H1 (cell line): ENCODE measurements around the gene TPRN. TPM values are rescaled to one million over a fixed set of nuclear protein-coding genes. Genes with fewer than 3 reads are reported as not detected.
A peak's percentile ranks its signal among the peaks of the same experiment; 100 is the strongest.

Experiments used
- CTCF ChIA-PET: fragments of 300-600 bp; sonication (Branson Sonifier 250); formaldehyde crosslinking; loops from one replicate; lab custom pipeline; 2021; ENCODE audit not compliant: partially characterized antibody; lab: Charles Lee
- POLR2A ChIA-PET: fragments of 300-600 bp; sonication (Branson Sonifier 250); formaldehyde crosslinking; loops from one replicate; lab custom pipeline; 2021; ENCODE audit warnings: inconsistent platforms; ENCODE audit not compliant: partially characterized antibody; lab: Charles Lee
- DNase-seq, 2 experiments: peaks; one replicate each; pipeline versions ENCODE4 v3.0.0 to v3.0.0-alpha.2; 2010 to 2022; ENCODE audit warnings: low spot score in 2 of 2, low read depth in 1 of 2, mixed read lengths in 1 of 2
- FAIRE-seq: peaks from 2 replicates; lab custom pipeline; 2011; peaks lifted over from hg19 to GRCh38; lab: Jason Lieb, UNC
- H2AFZ ChIP-seq: 2 replicates; pipeline ENCODE4 v1.8.1; 2012; ENCODE audit warnings: low read length, inconsistent platforms
- H2AK5ac ChIP-seq: 2 replicates; pipeline ENCODE4 v1.6.1; 2013; ENCODE audit warnings: low read depth, low read length
- H2BK120ac ChIP-seq: replicated peaks from 2 replicates; pipeline ENCODE3; 2013; ENCODE audit warnings: low read depth, low read length, inconsistent platforms
- H2BK12ac ChIP-seq: 2 replicates; pipeline ENCODE4 v1.6.1; 2013; ENCODE audit warnings: low read depth, low read length
- H2BK15ac ChIP-seq: 2 replicates; pipeline ENCODE4 v1.6.1; 2013; ENCODE audit warnings: low read length
- H2BK20ac ChIP-seq: 2 replicates; pipeline ENCODE4 v1.6.1; 2013; ENCODE audit warnings: low read length
- H2BK5ac ChIP-seq: 2 replicates; pipeline ENCODE4 v1.6.1; 2013; ENCODE audit warnings: low read depth, low read length
- H3K14ac ChIP-seq: 2 replicates; pipeline ENCODE4 v1.6.1; 2013; ENCODE audit warnings: inconsistent platforms; ENCODE audit not compliant: insufficient read length
- H3K18ac ChIP-seq: 2 replicates; pipeline ENCODE4 v1.6.1; 2013; ENCODE audit warnings: low read length; ENCODE audit errors: extremely low read depth
- H3K23ac ChIP-seq: 2 replicates; pipeline ENCODE4 v1.6.1; 2013; ENCODE audit warnings: inconsistent platforms; ENCODE audit not compliant: insufficient read length
- H3K23me2 ChIP-seq: 2 replicates; pipeline ENCODE4 v1.6.1; 2013; ENCODE audit warnings: low read depth, low read length
- H3K27ac ChIP-seq: 2 replicates; pipeline ENCODE4 v1.6.1; 2011; ENCODE audit warnings: low read depth, low read length, inconsistent platforms
- H3K27me3 ChIP-seq, 4 experiments: replicated peaks in 1 of 4; 1 replicate in 1 of 4; 2 replicates in 3 of 4; pipeline versions ENCODE4 v1.6.1 to v1.8.1; 2011 to 2013; ENCODE audit warnings: low read length in 3 of 4, mild to moderate bottlenecking in 3 of 4, inconsistent platforms in 2 of 4, mixed read lengths in 2 of 4, moderate library complexity in 1 of 4; ENCODE audit not compliant: control insufficient read depth in 3 of 4, insufficient read depth in 3 of 4; ENCODE audit errors: extremely low read depth in 1 of 4
- H3K36me3 ChIP-seq, 4 experiments: 2 replicates each; pipeline versions ENCODE4 v1.6.1 to v1.8.1; 2011 to 2013; ENCODE audit warnings: mild to moderate bottlenecking in 4 of 4, low read length in 3 of 4, moderate library complexity in 2 of 4, control low read depth in 1 of 4, inconsistent platforms in 1 of 4; ENCODE audit not compliant: insufficient read depth in 4 of 4, control insufficient read depth in 2 of 4
- H3K4ac ChIP-seq: replicated peaks from 2 replicates; pipeline ENCODE3; 2013; ENCODE audit warnings: low read length, low read depth, mixed read lengths, inconsistent platforms; ENCODE audit not compliant: insufficient read length
- H3K4me1 ChIP-seq, 4 experiments: replicated peaks in 1 of 4; 1 replicate in 1 of 4; 2 replicates in 3 of 4; pipeline versions ENCODE4 v1.6.1 to v1.8.1; 2011 to 2013; ENCODE audit warnings: low read length in 3 of 4, inconsistent platforms in 2 of 4, mixed read lengths in 1 of 4; ENCODE audit not compliant: insufficient read depth in 4 of 4, control insufficient read depth in 3 of 4
- H3K4me2 ChIP-seq, 2 experiments: 2 replicates each; pipeline versions ENCODE4 v1.6.1 to v1.8.1; 2011 to 2013; ENCODE audit warnings: low read depth in 2 of 2, low read length in 2 of 2, control low read depth in 1 of 2, inconsistent platforms in 1 of 2, mild to moderate bottlenecking in 1 of 2; ENCODE audit not compliant: insufficient read depth in 1 of 2
- H3K4me3 ChIP-seq, 4 experiments: fragments of 200-600, 300-600 bp in 1 of 4; sonication (generic), shearing (Covaris generic), sonication (Bioruptor Twin) in 1 of 4; 2 replicates each; pipeline versions ENCODE4 v1.5.1 to v1.8.1; 2011 to 2016; ENCODE audit warnings: low read length in 4 of 4, low read depth in 3 of 4, control low read depth in 2 of 4, inconsistent platforms in 2 of 4, mild to moderate bottlenecking in 2 of 4, mixed read lengths in 1 of 4, moderate library complexity in 1 of 4; ENCODE audit not compliant: insufficient read depth in 2 of 4; ENCODE audit errors: extremely low read depth in 1 of 4
- H3K56ac ChIP-seq: replicated peaks from 2 replicates; pipeline ENCODE3; 2013; ENCODE audit warnings: low read depth, mild to moderate bottlenecking, mixed read lengths, low read length, inconsistent platforms; ENCODE audit not compliant: insufficient read length
- H3K79me1 ChIP-seq: 2 replicates; pipeline ENCODE4 v1.6.1; 2013; ENCODE audit warnings: low read depth, low read length, control low read depth
- H3K79me2 ChIP-seq, 2 experiments: 2 replicates each; pipeline versions ENCODE4 v1.6.1 to v1.8.1; 2012 to 2013; ENCODE audit warnings: low read length in 2 of 2, mild to moderate bottlenecking in 2 of 2, inconsistent platforms in 1 of 2; ENCODE audit not compliant: insufficient read depth in 2 of 2, control insufficient read depth in 1 of 2
- H3K9ac ChIP-seq, 4 experiments: replicated peaks in 1 of 4; 1 replicate in 1 of 4; 2 replicates in 3 of 4; pipeline versions ENCODE4 v1.6.1 to v1.8.1; 2011 to 2013; ENCODE audit warnings: low read depth in 3 of 4, low read length in 3 of 4, control low read depth in 2 of 4, mild to moderate bottlenecking in 2 of 4, moderate library complexity in 2 of 4, inconsistent platforms in 1 of 4; ENCODE audit errors: extremely low read depth in 1 of 4
- H3K9me3 ChIP-seq, 2 experiments: 2 replicates each; pipeline versions ENCODE4 v1.6.1 to v1.8.1; 2012 to 2013; ENCODE audit warnings: mild to moderate bottlenecking in 2 of 2, moderate library complexity in 2 of 2, control low read depth in 1 of 2, inconsistent platforms in 1 of 2, low read depth in 1 of 2, low read length in 1 of 2, mixed read lengths in 1 of 2; ENCODE audit not compliant: insufficient read depth in 2 of 2
- H4K20me1 ChIP-seq, 2 experiments: replicated peaks in 1 of 2; 2 replicates each; pipeline versions ENCODE3 to v1.8.1; 2011 to 2013; ENCODE audit warnings: inconsistent platforms in 2 of 2, low read length in 2 of 2, mild to moderate bottlenecking in 1 of 2; ENCODE audit not compliant: insufficient read depth in 2 of 2, control insufficient read depth in 1 of 2
- H4K5ac ChIP-seq: 2 replicates; pipeline ENCODE4 v1.6.1; 2013; ENCODE audit warnings: low read length, low read depth, mixed read lengths, inconsistent platforms; ENCODE audit not compliant: insufficient read length
- H4K8ac ChIP-seq: 2 replicates; pipeline ENCODE4 v1.8.0; 2013; ENCODE audit warnings: mild to moderate bottlenecking, moderate library complexity, low read length, inconsistent platforms; ENCODE audit not compliant: insufficient read depth; ENCODE audit errors: extremely low read depth
- H4K91ac ChIP-seq: replicated peaks from 2 replicates; pipeline ENCODE3; 2013; ENCODE audit warnings: low read length, mixed read lengths, inconsistent platforms; ENCODE audit not compliant: insufficient read length
- KDM5A ChIP-seq: fragments of 200-600 bp; IDR thresholded peaks from 2 replicates; pipeline ENCODE4 v1.7.1; 2012; ENCODE audit warnings: mild to moderate bottlenecking, low read length, inconsistent platforms, mixed read lengths
- WGBS, 2 experiments: shearing (Covaris generic) in 1 of 2; methylation state at CpG; one replicate each; pipeline versions ENCODE4 v1.1.6 to v1.1.7; 2013 to 2015; ENCODE audit warnings: low lambda C conversion rate in 2 of 2, mixed read lengths in 2 of 2, inconsistent platforms in 1 of 2, low coverage in 1 of 2, missing lambda C conversion rate in 1 of 2; ENCODE audit not compliant: insufficient replicate concordance in 2 of 2, insufficient coverage in 1 of 2, insufficient read length in 1 of 2; ENCODE audit errors: extremely low coverage in 1 of 2, missing lambda C conversion rate in 1 of 2; 5-methylcytosine and 5-hydroxymethylcytosine counted together
- polyA plus RNA-seq, 7 experiments: library from polyadenylated mRNA; depleted of rRNA in 3 of 7; stranded (reverse) in 5 of 7; unstranded in 2 of 7; fragments of >200 nt in 5 of 7; fragments of 200-250 nt in 2 of 7; gene quantifications; 1 replicate in 5 of 7; 2 replicates in 1 of 7; 4 replicates in 1 of 7; pipeline versions ENCODE4 v1.2.1 to v1.2.3, GENCODE V29; 2011 to 2013; ENCODE audit warnings: missing spikeins in 2 of 7, mixed read lengths in 2 of 7
- total RNA-seq: library from RNA; stranded (reverse); fragmentation: NEBNext Ultra II Directional; extraction: Animal tissue kit (Norgen Biotek cat#: 25700); gene quantifications from 2 replicates; pipeline ENCODE4 v1.2.1, GENCODE V29; 2021
- TF ChIP-seq, protein P1 (sequence below): IDR thresholded peaks from 2 replicates; pipeline ENCODE4 v1.6.1; 2012; ENCODE audit warnings: inconsistent platforms

The TPRN gene
- total and polyA plus RNA-seq, 2 of the 8 experiments (the other 6 are each of a cell fraction or from before 2014, with no cell fraction given) = 9.7 to 23.2 TPM

DNA sequence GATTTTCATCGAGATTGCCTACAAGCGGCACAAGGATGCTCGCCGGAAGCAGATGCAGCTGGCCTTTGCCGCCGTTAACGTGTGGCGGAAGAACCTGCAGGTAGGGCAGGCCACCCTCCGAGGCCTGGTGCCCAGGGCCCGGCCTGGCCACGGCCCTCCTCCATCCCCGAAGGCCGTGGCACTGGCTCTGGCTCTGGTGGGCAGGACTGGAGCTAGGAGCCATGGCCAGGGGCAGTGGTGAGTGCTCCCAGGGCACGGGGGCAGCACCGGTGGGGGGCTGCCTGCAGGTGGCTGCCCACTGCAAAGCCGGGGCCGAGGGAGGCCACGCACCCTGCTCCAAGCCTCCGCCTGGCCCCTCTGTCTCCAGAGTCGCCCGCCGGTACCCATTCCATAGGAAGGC, 36.7 kb downstream of the TPRN start:
- H3K27ac ChIP-seq = no peak overlapping the region
- H2BK5ac ChIP-seq = no peak overlapping the region; the same call in 1 of the 2 replicates
- peak overlapping the region; percentile 84 to 90; a peak in 3 of 4 replicates for H3K4me2 ChIP-seq
- H3K4me1 ChIP-seq = peaks cover 0 to 14% (median 9%) of the 10 kb centered on the region in 4 experiments; a peak in 6 of 7 replicates
- ChIA-PET CTCF (interaction anchor here (0.9 to 4.0 kb wide), 8 partner anchors 12 to 392 kb away, joined by 3 to 16 read pairs (median 6); partner anchors contain the start of gene CYSRT1), POLR2A (interaction anchor here (0.9 to 2.9 kb wide), 5 partner anchors 11 to 77 kb away, joined by 3 to 15 read pairs (median 7); partner anchors contain the start of gene TUBB4B)
- H2AK5ac ChIP-seq = no peak overlapping the region
- H2BK12ac ChIP-seq = 0 out of 2 replicates have a peak overlapping the region, but pooled peaks have one; percentile 9
- no peaks in the 10 kb centered on the region; a peak in 1 of 8 replicates for H3K36me3 ChIP-seq
- peak overlapping the region; percentile 30 for H4K91ac ChIP-seq
- H2AFZ ChIP-seq = no peak overlapping the region
- H3K23me2 ChIP-seq = peaks cover 11% of the 10 kb centered on the region; the same call in 1 of the 2 replicates
- no peak overlapping the region for H2BK15ac ChIP-seq
- FAIRE-seq (no peak), DNase-seq (no peak)
- no peak overlapping the region for H2BK20ac ChIP-seq
- H3K18ac ChIP-seq = no peak overlapping the region
- no peak overlapping the region for H3K14ac ChIP-seq
- no peak overlapping the region for H3K4ac ChIP-seq
- H3K9me3 ChIP-seq = no peaks in the 10 kb centered on the region
- H3K9ac ChIP-seq = no peak overlapping the region
- H3K23ac ChIP-seq = no peak overlapping the region
- H3K56ac ChIP-seq = no peak overlapping the region
- H3K79me2 ChIP-seq = no peaks in the 10 kb centered on the region
- H3K27me3 ChIP-seq = peaks cover 61 to 98% (median 90%) of the 10 kb centered on the region in 4 experiments
- no peaks in the 10 kb centered on the region; the same call in 1 of the 2 replicates for H3K79me1 ChIP-seq
- peak overlapping the region in 1 of 4 experiments; percentile 61; a peak in 1 of 8 replicates for H3K4me3 ChIP-seq
- H4K20me1 ChIP-seq = peaks cover 0 to 15% of the 10 kb centered on the region in 2 experiments
- no peak overlapping the region for H2BK120ac ChIP-seq
- H4K8ac ChIP-seq = 0 out of 2 replicates have a peak overlapping the region, but pooled peaks have one; percentile 57
- H4K5ac ChIP-seq = no peak overlapping the region
- 94% methylated on average over 18 of the region's 22 CpGs; no CpG with 5 or more reads in 1 of the 2 experiments for WGBS, 2 experiments
- no peak for TF ChIP-seq KDM5A
- TF ChIP-seq, protein P1, sequence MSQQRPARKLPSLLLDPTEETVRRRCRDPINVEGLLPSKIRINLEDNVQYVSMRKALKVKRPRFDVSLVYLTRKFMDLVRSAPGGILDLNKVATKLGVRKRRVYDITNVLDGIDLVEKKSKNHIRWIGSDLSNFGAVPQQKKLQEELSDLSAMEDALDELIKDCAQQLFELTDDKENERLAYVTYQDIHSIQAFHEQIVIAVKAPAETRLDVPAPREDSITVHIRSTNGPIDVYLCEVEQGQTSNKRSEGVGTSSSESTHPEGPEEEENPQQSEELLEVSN = peak; percentile 65; the same call in 1 of the 2 replicates
- TF ChIP-seq, all 59 proteins: peak for 1
